A673 (cell line): ENCODE data around the gene ZNF398. TPM values are rescaled to one million over a fixed set of nuclear protein-coding genes. Genes with fewer than 3 reads are reported as not detected.
A peak's percentile ranks its signal among the peaks of the same experiment; 100 is the strongest.

ENCODE experiments used
- BruUV-seq: library from RNA; stranded (reverse); fragments of 400-500 nt; replicated peaks from 2 replicates; lab custom pipeline; 2021; lab: Mats Ljungman, UMichigan
- CTCF ChIA-PET: fragments of 300-600 bp; sonication (Branson Sonifier 250); formaldehyde crosslinking; loops from one replicate; lab custom pipeline; 2022; ENCODE audit warnings: antibody characterized with exemption; lab: Charles Lee
- POLR2A ChIA-PET: fragments of 300-600 bp; sonication (Branson Sonifier 250); formaldehyde crosslinking; loops from one replicate; lab custom pipeline; 2022; ENCODE audit warnings: antibody characterized with exemption; ENCODE audit not compliant: low non-redundant PET; lab: Charles Lee
- DNase-seq: peaks from one replicate; pipeline ENCODE4 v3.0.0-alpha.2; 2015; ENCODE audit warnings: low spot score
- H3K27ac ChIP-seq: fragments of 200-600 bp; sonication (generic); 2 replicates; pipeline ENCODE4 v1.5.1; 2016; ENCODE audit warnings: mixed run types, low read depth, mild to moderate bottlenecking, mixed read lengths, antibody characterized with exemption, low read length; ENCODE audit not compliant: poor library complexity, severe bottlenecking
- H3K27me3 ChIP-seq: fragments of 200-600 bp; sonication (generic); replicated peaks from 2 replicates; pipeline ENCODE4 v1.6.1; 2017; ENCODE audit warnings: mixed run types, low read depth, mild to moderate bottlenecking, mixed read lengths, antibody characterized with exemption, low read length; ENCODE audit not compliant: insufficient read depth, poor library complexity
- H3K36me3 ChIP-seq: fragments of 200-600 bp; sonication (generic); 2 replicates; pipeline ENCODE4 v1.6.1; 2016; ENCODE audit warnings: mixed run types, mild to moderate bottlenecking, mixed read lengths, antibody characterized with exemption, low read length; ENCODE audit not compliant: insufficient read depth, poor library complexity, severe bottlenecking
- H3K4me1 ChIP-seq: fragments of 200-600 bp; sonication (generic); 2 replicates; pipeline ENCODE4 v1.6.1; 2017; ENCODE audit warnings: mixed run types, mild to moderate bottlenecking, mixed read lengths, antibody characterized with exemption, low read length; ENCODE audit not compliant: insufficient read depth, poor library complexity, severe bottlenecking
- H3K4me3 ChIP-seq: fragments of 200-600 bp; sonication (generic); 2 replicates; pipeline ENCODE4 v1.5.1; 2016; ENCODE audit warnings: low read depth, mixed run types, mild to moderate bottlenecking, mixed read lengths, low read length; ENCODE audit not compliant: poor library complexity, severe bottlenecking
- H3K9me3 ChIP-seq: fragments of 200-600 bp; sonication (generic); 2 replicates; pipeline ENCODE4 v1.6.1; 2016; ENCODE audit warnings: mixed run types, low read depth, mild to moderate bottlenecking, mixed read lengths, antibody characterized with exemption, low read length; ENCODE audit not compliant: poor library complexity, severe bottlenecking
- EZH2 ChIP-seq: fragments of 200-600 bp; sonication (generic); IDR thresholded peaks from 2 replicates; pipeline ENCODE4 v1.6.1; 2017; ENCODE audit warnings: borderline replicate concordance, low read depth, mild to moderate bottlenecking, mixed read lengths, antibody characterized with exemption, low read length; ENCODE audit not compliant: poor library complexity, severe bottlenecking
- intact Hi-C: fragments of 100-400 bp; cut with micrococcal nuclease; formaldehyde crosslinking; loops from one replicate; pipeline ENCODE4 v1.10.0; 2022; ENCODE audit not compliant: unreplicated experiment
- total RNA-seq: library from RNA; stranded (reverse); gene quantifications from 2 replicates; pipeline ENCODE4 v1.2.3, GENCODE V29; 2021
- TF ChIP-seq, protein P1 (sequence below): fragments of 300-800, 200-600 bp; sonication (generic); conservative IDR thresholded peaks from 2 replicates; pipeline ENCODE4 v1.5.1; 2017; ENCODE audit warnings: low read depth, mild to moderate bottlenecking, antibody characterized with exemption, low read length, moderate library complexity, mixed read lengths

ZNF398 gene
- total RNA-seq, 1 experiment from 2014 or later, result 22.3 TPM

- TF ChIP-seq EZH2, result no peak
- TF ChIP-seq, protein P1, sequence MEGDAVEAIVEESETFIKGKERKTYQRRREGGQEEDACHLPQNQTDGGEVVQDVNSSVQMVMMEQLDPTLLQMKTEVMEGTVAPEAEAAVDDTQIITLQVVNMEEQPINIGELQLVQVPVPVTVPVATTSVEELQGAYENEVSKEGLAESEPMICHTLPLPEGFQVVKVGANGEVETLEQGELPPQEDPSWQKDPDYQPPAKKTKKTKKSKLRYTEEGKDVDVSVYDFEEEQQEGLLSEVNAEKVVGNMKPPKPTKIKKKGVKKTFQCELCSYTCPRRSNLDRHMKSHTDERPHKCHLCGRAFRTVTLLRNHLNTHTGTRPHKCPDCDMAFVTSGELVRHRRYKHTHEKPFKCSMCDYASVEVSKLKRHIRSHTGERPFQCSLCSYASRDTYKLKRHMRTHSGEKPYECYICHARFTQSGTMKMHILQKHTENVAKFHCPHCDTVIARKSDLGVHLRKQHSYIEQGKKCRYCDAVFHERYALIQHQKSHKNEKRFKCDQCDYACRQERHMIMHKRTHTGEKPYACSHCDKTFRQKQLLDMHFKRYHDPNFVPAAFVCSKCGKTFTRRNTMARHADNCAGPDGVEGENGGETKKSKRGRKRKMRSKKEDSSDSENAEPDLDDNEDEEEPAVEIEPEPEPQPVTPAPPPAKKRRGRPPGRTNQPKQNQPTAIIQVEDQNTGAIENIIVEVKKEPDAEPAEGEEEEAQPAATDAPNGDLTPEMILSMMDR, result no peak
- Histone ChIP-seq H3K4me3 (peak overlapping the region; percentile 77), H3K4me1 (no peaks in the 10 kb centered on the region), H3K27ac (peak overlapping the region; percentile 82), H3K27me3 (no peaks in the 10 kb centered on the region), H3K36me3 (peaks cover 3% of the 10 kb centered on the region), H3K9me3 (no peaks in the 10 kb centered on the region)
- BruUV-seq, result no TSS peak
- DNase-seq, result peak; percentile 73
- ChIA-PET CTCF (interaction anchor here (0.5 to 1.5 kb wide), 6 partner anchors 22 to 207 kb away, joined by 3 to 21 read pairs (median 6); partner anchors contain the start of genes ZNF282 and ZNF425), POLR2A (interaction anchor here (0.5 kb wide), 1 partner anchor 261 kb away, joined by 3 read pairs; no protein-coding TSS in a partner anchor)
- intact Hi-C loops, result loop anchor here (1.0 kb wide), 1 partner anchor 22 kb away; the partner anchor contains the start of gene ZNF425
Observed at GRCh38 chr7:149147752-149148653, 750 bp downstream of the ZNF398 start.

- CTCF ChIA-PET, result no interaction called here
- POLR2A ChIA-PET, result no interaction called here
- Histone ChIP-seq H3K4me1 (no peaks in the 10 kb centered on the region), H3K4me3 (no peak overlapping the region), H3K27me3 (no peaks in the 10 kb centered on the region), H3K9me3 (no peaks in the 10 kb centered on the region), H3K27ac (no peak overlapping the region), H3K36me3 (peaks cover 22% of the 10 kb centered on the region)
- no peak for TF ChIP-seq EZH2
- TF ChIP-seq, protein P1, result no peak
- DNase-seq, result no peak
- no TSS peak for BruUV-seq
- intact Hi-C loops, result no loop called here
Observed at GRCh38 chr7:149150981-149151380, 3.7 kb downstream of the ZNF398 start.

DNA sequence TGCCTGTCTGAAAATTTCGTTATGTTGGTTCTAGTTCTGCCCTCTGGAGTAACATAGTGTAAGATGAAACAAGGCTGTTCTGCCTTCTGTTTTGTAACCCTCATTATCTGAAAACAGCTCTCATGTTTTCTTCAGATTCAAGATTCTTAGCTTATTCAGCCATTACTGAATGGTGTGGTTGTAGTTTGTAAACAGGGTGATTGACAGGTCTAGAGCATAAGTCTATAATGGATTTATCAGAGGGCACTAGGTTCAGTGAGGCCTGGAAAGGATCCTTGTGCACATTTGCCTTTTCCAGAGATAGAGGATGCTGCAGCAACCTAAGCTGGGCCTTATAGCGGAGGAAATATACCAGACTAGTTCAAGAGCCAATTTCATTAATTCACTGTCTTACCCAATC is 6.1 kb downstream of the ZNF398 start:
- Histone ChIP-seq H3K27me3 (no peaks in the 10 kb centered on the region), H3K27ac (no peak overlapping the region), H3K4me1 (no peaks in the 10 kb centered on the region), H3K4me3 (no peak overlapping the region), H3K36me3 (peaks cover 34% of the 10 kb centered on the region), H3K9me3 (no peaks in the 10 kb centered on the region)
- POLR2A ChIA-PET, result no interaction called here
- TF ChIP-seq, protein P1, result no peak
- no peak for TF ChIP-seq EZH2
- intact Hi-C loops, result no loop called here
- CTCF ChIA-PET, result no interaction called here
- BruUV-seq, result no TSS peak
- no peak for DNase-seq
